WTC11 (cell line): ENCODE results near the gene SLC9A3. TPM values are rescaled to one million over a fixed set of nuclear protein-coding genes. Genes with fewer than 3 reads are reported as not detected.

Experiments
- ATAC-seq: fragments of 200-7000 bp; cut with Tn5 transposase; 2 replicates; pipeline ENCODE4 v1.10.0; 2021; ENCODE audit warnings: mild to moderate bottlenecking, moderate library complexity
- CTCF ChIA-PET: fragments of 300-600 bp; sonication (Branson Sonifier 250); formaldehyde crosslinking; loops from one replicate; lab custom pipeline; 2021; ENCODE audit warnings: antibody characterized with exemption; lab: Charles Lee
- POLR2A ChIA-PET: fragments of 350-600 bp; sonication (Branson Sonifier 250); formaldehyde crosslinking; loops from one replicate; lab custom pipeline; 2021; ENCODE audit warnings: antibody characterized with exemption; lab: Charles Lee
- DNase-seq: peaks from one replicate; pipeline ENCODE4 v3.0.0; 2021; ENCODE audit warnings: low spot score
- H3K27ac Mint-ChIP-seq: 2 replicates; pipeline ENCODE4 v1.8.0; 2021; ENCODE audit warnings: mixed read lengths
- H3K27me3 Mint-ChIP-seq: 2 replicates; pipeline ENCODE4 v1.8.0; 2021; ENCODE audit warnings: low read depth, mild to moderate bottlenecking, moderate library complexity, mixed read lengths
- H3K36me3 Mint-ChIP-seq: 2 replicates; pipeline ENCODE4 v1.8.0; 2021; ENCODE audit warnings: mixed read lengths
- H3K4me1 Mint-ChIP-seq: 2 replicates; pipeline ENCODE4 v1.8.0; 2022; ENCODE audit warnings: mixed read lengths
- H3K4me3 Mint-ChIP-seq: 2 replicates; pipeline ENCODE4 v1.8.0; 2021; ENCODE audit warnings: mild to moderate bottlenecking, moderate library complexity, mixed read lengths
- H3K9me3 Mint-ChIP-seq: 2 replicates; pipeline ENCODE4 v1.8.0; 2021; ENCODE audit warnings: mixed read lengths
- GRHL2 ChIP-seq: fragments of 250-450 bp; sonication (Bioruptor Pico); IDR thresholded peaks from 2 replicates; pipeline ENCODE4 v1.8.0; 2022; ENCODE audit warnings: mild to moderate bottlenecking, moderate library complexity; ENCODE audit not compliant: insufficient replicate concordance, severe bottlenecking
- GTF2I ChIP-seq: fragments of 250-450 bp; sonication (Bioruptor Pico); conservative IDR thresholded peaks from 2 replicates; pipeline ENCODE4 v1.4.0; 2021; ENCODE audit warnings: mild to moderate bottlenecking
- HMGA2 ChIP-seq: fragments of 250-450 bp; sonication (Bioruptor Pico); IDR thresholded peaks from 2 replicates; pipeline ENCODE4 v1.4.0; 2021; ENCODE audit warnings: mild to moderate bottlenecking, moderate library complexity
- MXD4 ChIP-seq: fragments of 250-450 bp; sonication (Bioruptor Pico); IDR thresholded peaks from 2 replicates; pipeline ENCODE4 v1.8.0; 2021; ENCODE audit warnings: mild to moderate bottlenecking, moderate library complexity, borderline replicate concordance
- NR3C1 ChIP-seq: sonication (generic); formaldehyde crosslinking; conservative IDR thresholded peaks from 2 replicates; pipeline ENCODE4 v1.8.1; 2023; ENCODE audit warnings: low read depth, mild to moderate bottlenecking, missing genetic modification reagents
- PRRX2 ChIP-seq: fragments of 250-450 bp; sonication (Bioruptor Pico); IDR thresholded peaks from 2 replicates; pipeline ENCODE4 v1.8.0; 2021; ENCODE audit warnings: mild to moderate bottlenecking
- SMAD3 ChIP-seq: sonication (generic); formaldehyde crosslinking; IDR thresholded peaks from 2 replicates; pipeline ENCODE4 v1.8.0; 2022; ENCODE audit warnings: missing genetic modification reagents, mild to moderate bottlenecking, borderline replicate concordance
- TEAD4 ChIP-seq: sonication (generic); formaldehyde crosslinking; IDR thresholded peaks from 2 replicates; pipeline ENCODE4 v1.8.0; 2022; ENCODE audit warnings: mild to moderate bottlenecking, missing genetic modification reagents
- ZNF219 ChIP-seq: sonication (generic); formaldehyde crosslinking; IDR thresholded peaks from 2 replicates; pipeline ENCODE4 v1.8.0; 2023; ENCODE audit warnings: missing genetic modification reagents, mild to moderate bottlenecking, borderline replicate concordance
- ZNF263 ChIP-seq: sonication (generic); formaldehyde crosslinking; IDR thresholded peaks from 2 replicates; pipeline ENCODE4 v1.8.1; 2022; ENCODE audit warnings: low read depth, mild to moderate bottlenecking, moderate library complexity, missing genetic modification reagents
- ZNF416 ChIP-seq: fragments of 250-450 bp; sonication (Bioruptor Pico); IDR thresholded peaks from 2 replicates; pipeline ENCODE4 v1.9.0; 2021; ENCODE audit warnings: mild to moderate bottlenecking, inconsistent platforms
- ZNF423 ChIP-seq: fragments of 250-450 bp; sonication (Bioruptor Pico); IDR thresholded peaks from 2 replicates; pipeline ENCODE4 v2.1.2; 2022; ENCODE audit warnings: mild to moderate bottlenecking, moderate library complexity
- total RNA-seq: library from RNA; stranded (reverse); gene quantifications from 3 replicates; pipeline ENCODE4 v1.2.3, GENCODE V29; 2021
- TF ChIP-seq, protein P1 (sequence below): sonication (generic); formaldehyde crosslinking; IDR thresholded peaks from 2 replicates; pipeline ENCODE4 v1.8.0; 2022; ENCODE audit warnings: mild to moderate bottlenecking, missing genetic modification reagents
- TF ChIP-seq, protein P2 (sequence below): sonication (generic); formaldehyde crosslinking; IDR thresholded peaks from 2 replicates; pipeline ENCODE4 v1.8.1; 2022; ENCODE audit warnings: mild to moderate bottlenecking, moderate library complexity, missing genetic modification reagents
- TF ChIP-seq, protein P3 (sequence below): sonication (generic); formaldehyde crosslinking; IDR thresholded peaks from 2 replicates; pipeline ENCODE4 v1.8.1; 2022; ENCODE audit warnings: missing genetic modification reagents, borderline replicate concordance
- TF ChIP-seq, protein P4 (sequence below): sonication (generic); formaldehyde crosslinking; IDR thresholded peaks from 2 replicates; pipeline ENCODE4 v1.8.1; 2022; ENCODE audit warnings: low read depth, mild to moderate bottlenecking, moderate library complexity, missing genetic modification reagents, borderline replicate concordance
- TF ChIP-seq, protein P5 (sequence below): sonication (generic); formaldehyde crosslinking; IDR thresholded peaks from 2 replicates; pipeline ENCODE4 v1.8.0; 2023; ENCODE audit warnings: mild to moderate bottlenecking, missing genetic modification reagents
- TF ChIP-seq, protein P6 (sequence below): sonication (generic); formaldehyde crosslinking; conservative IDR thresholded peaks from 2 replicates; pipeline ENCODE4 v1.8.1; 2022; ENCODE audit warnings: mild to moderate bottlenecking, missing genetic modification reagents
- TF ChIP-seq, protein P7 (sequence below): fragments of 250-450 bp; sonication (Bioruptor Pico); IDR thresholded peaks from 2 replicates; pipeline ENCODE4 v1.9.0; 2021; ENCODE audit warnings: mild to moderate bottlenecking
- TF ChIP-seq, protein P8 (sequence below): fragments of 250-450 bp; sonication (Bioruptor Pico); IDR thresholded peaks from 2 replicates; pipeline ENCODE4 v1.9.0; 2021; ENCODE audit warnings: mild to moderate bottlenecking, borderline replicate concordance

SLC9A3 gene
- total RNA-seq, 1 experiment from 2014 or later, result 1.6 TPM

DNA sequence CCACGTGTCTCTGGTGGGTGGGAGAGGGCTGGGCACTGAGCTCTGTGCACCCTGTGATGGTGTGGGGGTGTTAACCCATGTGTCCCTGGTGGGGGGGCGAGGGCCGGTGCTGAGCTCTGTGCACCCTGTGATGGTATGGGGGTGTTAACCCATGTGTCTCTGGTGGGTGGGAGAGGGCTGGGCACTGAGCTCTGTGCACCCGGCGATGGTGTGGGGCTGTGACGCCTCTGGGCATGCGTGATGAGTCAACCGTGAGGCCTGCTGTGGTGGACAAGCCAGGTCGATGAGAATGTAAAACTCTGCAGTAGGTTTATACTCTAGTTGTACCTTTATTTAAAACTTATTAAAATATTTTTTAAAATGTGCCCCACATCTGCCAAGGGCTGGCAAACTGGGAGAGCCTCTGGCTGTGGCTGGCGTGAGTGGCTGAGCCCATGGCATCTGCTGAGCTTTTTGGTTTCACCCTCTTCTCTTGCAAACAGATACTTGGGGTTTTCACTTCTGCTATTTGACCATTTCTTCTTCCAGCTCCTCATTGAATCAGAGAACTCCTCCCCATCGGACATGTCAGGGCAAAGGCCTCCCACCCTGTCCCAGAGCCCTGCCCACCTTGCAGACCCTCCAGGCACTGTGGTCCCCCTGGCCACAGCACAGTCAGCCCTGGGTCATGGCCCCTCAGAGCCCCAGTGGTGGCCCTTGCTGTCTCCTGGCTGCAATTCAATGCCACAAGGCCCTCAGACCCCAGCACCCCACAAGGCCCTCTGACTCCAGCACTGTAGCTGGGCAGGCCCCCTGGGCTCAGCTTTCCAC lies 99.7 kb downstream of the SLC9A3 start:
- POLR2A ChIA-PET, result no interaction called here
- H3K27me3 Mint-ChIP-seq, result no peaks in the 10 kb centered on the region
- CTCF ChIA-PET, result interaction anchor here (1.0 to 2.5 kb wide), 6 partner anchors 11 to 86 kb away, joined by 3 to 21 read pairs (median 4); no protein-coding TSS in a partner anchor
- peaks cover 3% of the 10 kb centered on the region; the same call in 1 of the 2 replicates for H3K36me3 Mint-ChIP-seq
- H3K4me3 Mint-ChIP-seq, result no peak overlapping the region
- ATAC-seq (no peak), DNase-seq (no peak)
- H3K27ac Mint-ChIP-seq, result no peak overlapping the region
- peaks cover 10% of the 10 kb centered on the region for H3K4me1 Mint-ChIP-seq
- no peak for TF ChIP-seq GTF2I (CRISPR knock-in tag)
- no peak for TF ChIP-seq MXD4 (CRISPR knock-in tag)
- H3K9me3 Mint-ChIP-seq, result peaks cover 18% of the 10 kb centered on the region

DNA sequence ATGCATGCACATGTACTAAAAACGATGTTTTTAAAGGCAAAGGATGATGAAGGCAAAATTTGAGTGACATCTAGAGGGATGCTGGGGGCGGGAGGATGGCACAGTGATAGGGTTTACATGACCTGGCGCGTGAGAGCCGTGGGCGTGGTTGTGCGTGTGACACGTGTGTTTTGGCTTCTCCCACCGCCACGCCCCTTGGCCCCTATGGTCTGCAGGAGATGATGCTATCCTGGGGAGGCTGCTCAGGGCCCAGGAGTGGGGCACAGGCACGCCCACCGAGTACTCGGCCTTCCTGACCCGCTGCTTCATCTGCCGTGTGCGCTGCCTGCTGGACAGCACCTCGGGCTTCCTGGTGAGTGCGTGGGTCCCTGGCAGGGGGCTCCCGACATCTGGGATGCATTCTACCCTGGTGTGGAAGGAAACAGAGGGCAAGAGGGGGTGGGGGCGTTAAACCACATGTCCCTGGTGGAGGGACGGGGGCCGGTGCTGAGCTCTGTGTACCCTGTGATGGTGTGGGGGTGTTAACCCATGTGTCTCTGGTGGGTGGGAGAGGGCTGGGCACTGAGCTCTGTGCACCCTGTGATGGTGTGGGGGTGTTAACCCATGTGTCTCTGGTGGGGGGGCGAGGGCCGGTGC lies 100.5 kb downstream of the SLC9A3 start:
- no peak for TF ChIP-seq GRHL2 (CRISPR knock-in tag)
- no peak for TF ChIP-seq ZNF219 (CRISPR knock-in tag)
- TF ChIP-seq, protein P1, sequence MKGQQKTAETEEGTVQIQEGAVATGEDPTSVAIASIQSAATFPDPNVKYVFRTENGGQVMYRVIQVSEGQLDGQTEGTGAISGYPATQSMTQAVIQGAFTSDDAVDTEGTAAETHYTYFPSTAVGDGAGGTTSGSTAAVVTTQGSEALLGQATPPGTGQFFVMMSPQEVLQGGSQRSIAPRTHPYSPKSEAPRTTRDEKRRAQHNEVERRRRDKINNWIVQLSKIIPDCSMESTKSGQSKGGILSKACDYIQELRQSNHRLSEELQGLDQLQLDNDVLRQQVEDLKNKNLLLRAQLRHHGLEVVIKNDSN (CRISPR knock-in tag), result no peak
- no peak for TF ChIP-seq PRRX2 (CRISPR knock-in tag)
- TF ChIP-seq, protein P2, sequence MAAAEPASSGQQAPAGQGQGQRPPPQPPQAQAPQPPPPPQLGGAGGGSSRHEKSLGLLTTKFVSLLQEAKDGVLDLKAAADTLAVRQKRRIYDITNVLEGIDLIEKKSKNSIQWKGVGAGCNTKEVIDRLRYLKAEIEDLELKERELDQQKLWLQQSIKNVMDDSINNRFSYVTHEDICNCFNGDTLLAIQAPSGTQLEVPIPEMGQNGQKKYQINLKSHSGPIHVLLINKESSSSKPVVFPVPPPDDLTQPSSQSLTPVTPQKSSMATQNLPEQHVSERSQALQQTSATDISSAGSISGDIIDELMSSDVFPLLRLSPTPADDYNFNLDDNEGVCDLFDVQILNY (CRISPR knock-in tag), result no peak
- no peak for TF ChIP-seq NR3C1 (CRISPR knock-in tag)
- TF ChIP-seq, protein P3, sequence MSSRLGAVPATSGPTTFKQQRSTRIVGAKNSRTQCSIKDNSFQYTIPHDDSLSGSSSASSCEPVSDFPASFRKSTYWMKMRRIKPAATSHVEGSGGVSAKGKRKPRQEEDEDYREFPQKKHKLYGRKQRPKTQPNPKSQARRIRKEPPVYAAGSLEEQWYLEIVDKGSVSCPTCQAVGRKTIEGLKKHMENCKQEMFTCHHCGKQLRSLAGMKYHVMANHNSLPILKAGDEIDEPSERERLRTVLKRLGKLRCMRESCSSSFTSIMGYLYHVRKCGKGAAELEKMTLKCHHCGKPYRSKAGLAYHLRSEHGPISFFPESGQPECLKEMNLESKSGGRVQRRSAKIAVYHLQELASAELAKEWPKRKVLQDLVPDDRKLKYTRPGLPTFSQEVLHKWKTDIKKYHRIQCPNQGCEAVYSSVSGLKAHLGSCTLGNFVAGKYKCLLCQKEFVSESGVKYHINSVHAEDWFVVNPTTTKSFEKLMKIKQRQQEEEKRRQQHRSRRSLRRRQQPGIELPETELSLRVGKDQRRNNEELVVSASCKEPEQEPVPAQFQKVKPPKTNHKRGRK (CRISPR knock-in tag), result no peak
- TF ChIP-seq ZNF263 (CRISPR knock-in tag), result no peak
- TF ChIP-seq, protein P4, sequence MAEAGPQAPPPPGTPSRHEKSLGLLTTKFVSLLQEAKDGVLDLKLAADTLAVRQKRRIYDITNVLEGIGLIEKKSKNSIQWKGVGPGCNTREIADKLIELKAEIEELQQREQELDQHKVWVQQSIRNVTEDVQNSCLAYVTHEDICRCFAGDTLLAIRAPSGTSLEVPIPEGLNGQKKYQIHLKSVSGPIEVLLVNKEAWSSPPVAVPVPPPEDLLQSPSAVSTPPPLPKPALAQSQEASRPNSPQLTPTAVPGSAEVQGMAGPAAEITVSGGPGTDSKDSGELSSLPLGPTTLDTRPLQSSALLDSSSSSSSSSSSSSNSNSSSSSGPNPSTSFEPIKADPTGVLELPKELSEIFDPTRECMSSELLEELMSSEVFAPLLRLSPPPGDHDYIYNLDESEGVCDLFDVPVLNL, result no peak
- TF ChIP-seq, protein P5, sequence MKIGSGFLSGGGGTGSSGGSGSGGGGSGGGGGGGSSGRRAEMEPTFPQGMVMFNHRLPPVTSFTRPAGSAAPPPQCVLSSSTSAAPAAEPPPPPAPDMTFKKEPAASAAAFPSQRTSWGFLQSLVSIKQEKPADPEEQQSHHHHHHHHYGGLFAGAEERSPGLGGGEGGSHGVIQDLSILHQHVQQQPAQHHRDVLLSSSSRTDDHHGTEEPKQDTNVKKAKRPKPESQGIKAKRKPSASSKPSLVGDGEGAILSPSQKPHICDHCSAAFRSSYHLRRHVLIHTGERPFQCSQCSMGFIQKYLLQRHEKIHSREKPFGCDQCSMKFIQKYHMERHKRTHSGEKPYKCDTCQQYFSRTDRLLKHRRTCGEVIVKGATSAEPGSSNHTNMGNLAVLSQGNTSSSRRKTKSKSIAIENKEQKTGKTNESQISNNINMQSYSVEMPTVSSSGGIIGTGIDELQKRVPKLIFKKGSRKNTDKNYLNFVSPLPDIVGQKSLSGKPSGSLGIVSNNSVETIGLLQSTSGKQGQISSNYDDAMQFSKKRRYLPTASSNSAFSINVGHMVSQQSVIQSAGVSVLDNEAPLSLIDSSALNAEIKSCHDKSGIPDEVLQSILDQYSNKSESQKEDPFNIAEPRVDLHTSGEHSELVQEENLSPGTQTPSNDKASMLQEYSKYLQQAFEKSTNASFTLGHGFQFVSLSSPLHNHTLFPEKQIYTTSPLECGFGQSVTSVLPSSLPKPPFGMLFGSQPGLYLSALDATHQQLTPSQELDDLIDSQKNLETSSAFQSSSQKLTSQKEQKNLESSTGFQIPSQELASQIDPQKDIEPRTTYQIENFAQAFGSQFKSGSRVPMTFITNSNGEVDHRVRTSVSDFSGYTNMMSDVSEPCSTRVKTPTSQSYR, result no peak
- TF ChIP-seq TEAD4 (CRISPR knock-in tag), result no peak
- TF ChIP-seq SMAD3 (CRISPR knock-in tag), result no peak
- TF ChIP-seq, protein P6, sequence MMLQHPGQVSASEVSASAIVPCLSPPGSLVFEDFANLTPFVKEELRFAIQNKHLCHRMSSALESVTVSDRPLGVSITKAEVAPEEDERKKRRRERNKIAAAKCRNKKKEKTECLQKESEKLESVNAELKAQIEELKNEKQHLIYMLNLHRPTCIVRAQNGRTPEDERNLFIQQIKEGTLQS (CRISPR knock-in tag), result no peak
- TF ChIP-seq, protein P7, sequence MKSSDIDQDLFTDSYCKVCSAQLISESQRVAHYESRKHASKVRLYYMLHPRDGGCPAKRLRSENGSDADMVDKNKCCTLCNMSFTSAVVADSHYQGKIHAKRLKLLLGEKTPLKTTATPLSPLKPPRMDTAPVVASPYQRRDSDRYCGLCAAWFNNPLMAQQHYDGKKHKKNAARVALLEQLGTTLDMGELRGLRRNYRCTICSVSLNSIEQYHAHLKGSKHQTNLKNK (CRISPR knock-in tag), result no peak
- TF ChIP-seq ZNF423 (CRISPR knock-in tag), result no peak
- TF ChIP-seq ZNF416, result no peak
- TF ChIP-seq HMGA2 (CRISPR knock-in tag), result no peak
- TF ChIP-seq, protein P8, sequence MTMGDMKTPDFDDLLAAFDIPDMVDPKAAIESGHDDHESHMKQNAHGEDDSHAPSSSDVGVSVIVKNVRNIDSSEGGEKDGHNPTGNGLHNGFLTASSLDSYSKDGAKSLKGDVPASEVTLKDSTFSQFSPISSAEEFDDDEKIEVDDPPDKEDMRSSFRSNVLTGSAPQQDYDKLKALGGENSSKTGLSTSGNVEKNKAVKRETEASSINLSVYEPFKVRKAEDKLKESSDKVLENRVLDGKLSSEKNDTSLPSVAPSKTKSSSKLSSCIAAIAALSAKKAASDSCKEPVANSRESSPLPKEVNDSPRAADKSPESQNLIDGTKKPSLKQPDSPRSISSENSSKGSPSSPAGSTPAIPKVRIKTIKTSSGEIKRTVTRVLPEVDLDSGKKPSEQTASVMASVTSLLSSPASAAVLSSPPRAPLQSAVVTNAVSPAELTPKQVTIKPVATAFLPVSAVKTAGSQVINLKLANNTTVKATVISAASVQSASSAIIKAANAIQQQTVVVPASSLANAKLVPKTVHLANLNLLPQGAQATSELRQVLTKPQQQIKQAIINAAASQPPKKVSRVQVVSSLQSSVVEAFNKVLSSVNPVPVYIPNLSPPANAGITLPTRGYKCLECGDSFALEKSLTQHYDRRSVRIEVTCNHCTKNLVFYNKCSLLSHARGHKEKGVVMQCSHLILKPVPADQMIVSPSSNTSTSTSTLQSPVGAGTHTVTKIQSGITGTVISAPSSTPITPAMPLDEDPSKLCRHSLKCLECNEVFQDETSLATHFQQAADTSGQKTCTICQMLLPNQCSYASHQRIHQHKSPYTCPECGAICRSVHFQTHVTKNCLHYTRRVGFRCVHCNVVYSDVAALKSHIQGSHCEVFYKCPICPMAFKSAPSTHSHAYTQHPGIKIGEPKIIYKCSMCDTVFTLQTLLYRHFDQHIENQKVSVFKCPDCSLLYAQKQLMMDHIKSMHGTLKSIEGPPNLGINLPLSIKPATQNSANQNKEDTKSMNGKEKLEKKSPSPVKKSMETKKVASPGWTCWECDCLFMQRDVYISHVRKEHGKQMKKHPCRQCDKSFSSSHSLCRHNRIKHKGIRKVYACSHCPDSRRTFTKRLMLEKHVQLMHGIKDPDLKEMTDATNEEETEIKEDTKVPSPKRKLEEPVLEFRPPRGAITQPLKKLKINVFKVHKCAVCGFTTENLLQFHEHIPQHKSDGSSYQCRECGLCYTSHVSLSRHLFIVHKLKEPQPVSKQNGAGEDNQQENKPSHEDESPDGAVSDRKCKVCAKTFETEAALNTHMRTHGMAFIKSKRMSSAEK, result no peak
- CTCF ChIA-PET, result interaction anchor here (0.6 to 2.5 kb wide), 7 partner anchors 10 to 86 kb away, joined by 3 to 21 read pairs (median 4); no protein-coding TSS in a partner anchor
- Mint-ChIP-seq H3K36me3 (peaks cover 3% of the 10 kb centered on the region; the same call in 1 of the 2 replicates), H3K4me1 (peaks cover 6% of the 10 kb centered on the region; the same call in 1 of the 2 replicates), H3K27me3 (no peaks in the 10 kb centered on the region), H3K4me3 (no peak overlapping the region), H3K9me3 (peaks cover 18% of the 10 kb centered on the region), H3K27ac (0 out of 2 replicates have a peak overlapping the region, but pooled peaks have one; percentile 16)
- DNase-seq (no peak), ATAC-seq (no peak)
- POLR2A ChIA-PET, result no interaction called here
